ENCODE results near the gene FSTL5.

DNA sequence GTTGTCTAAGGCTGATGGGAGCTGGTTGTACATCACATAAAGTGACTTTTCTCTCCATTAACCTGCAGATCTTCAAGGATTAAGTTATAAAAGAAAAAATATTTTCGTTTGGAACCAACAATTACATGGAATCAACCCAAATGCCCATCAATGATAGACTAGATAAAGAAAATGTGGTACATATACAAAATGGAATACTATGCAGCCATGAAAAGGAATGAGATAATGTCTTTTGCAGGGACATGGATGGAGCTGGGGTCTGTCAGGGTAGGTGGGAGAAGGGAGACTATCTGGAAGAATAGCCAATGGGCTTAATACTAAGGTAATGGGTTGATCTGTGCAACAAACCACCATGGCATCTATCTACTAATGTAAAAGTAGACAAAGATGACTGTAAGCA is 313.2 kb downstream of the FSTL5 start:
- no peak for TF ChIP-seq YY1 (IDR thresholded peaks at IDR 0.05; ENCODE audit: low read depth, low read length)
- TF ChIP-seq ZNF274 (IDR thresholded peaks at IDR 0.05; ENCODE audit: borderline replicate concordance, extremely low read depth, low read length): no peak
- TF ChIP-seq, protein P1, sequence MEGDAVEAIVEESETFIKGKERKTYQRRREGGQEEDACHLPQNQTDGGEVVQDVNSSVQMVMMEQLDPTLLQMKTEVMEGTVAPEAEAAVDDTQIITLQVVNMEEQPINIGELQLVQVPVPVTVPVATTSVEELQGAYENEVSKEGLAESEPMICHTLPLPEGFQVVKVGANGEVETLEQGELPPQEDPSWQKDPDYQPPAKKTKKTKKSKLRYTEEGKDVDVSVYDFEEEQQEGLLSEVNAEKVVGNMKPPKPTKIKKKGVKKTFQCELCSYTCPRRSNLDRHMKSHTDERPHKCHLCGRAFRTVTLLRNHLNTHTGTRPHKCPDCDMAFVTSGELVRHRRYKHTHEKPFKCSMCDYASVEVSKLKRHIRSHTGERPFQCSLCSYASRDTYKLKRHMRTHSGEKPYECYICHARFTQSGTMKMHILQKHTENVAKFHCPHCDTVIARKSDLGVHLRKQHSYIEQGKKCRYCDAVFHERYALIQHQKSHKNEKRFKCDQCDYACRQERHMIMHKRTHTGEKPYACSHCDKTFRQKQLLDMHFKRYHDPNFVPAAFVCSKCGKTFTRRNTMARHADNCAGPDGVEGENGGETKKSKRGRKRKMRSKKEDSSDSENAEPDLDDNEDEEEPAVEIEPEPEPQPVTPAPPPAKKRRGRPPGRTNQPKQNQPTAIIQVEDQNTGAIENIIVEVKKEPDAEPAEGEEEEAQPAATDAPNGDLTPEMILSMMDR (IDR thresholded peaks at IDR 0.05; ENCODE audit: control extremely low read depth in 1 of 3, insufficient read depth in 1 of 3, low read depth in 1 of 3, low read length in 3 of 3): no peak
- no peak for TF ChIP-seq POLR2AphosphoS5 (IDR thresholded peaks at IDR 0.05; ENCODE audit: low read depth, low read length)
- TF ChIP-seq, protein P2, sequence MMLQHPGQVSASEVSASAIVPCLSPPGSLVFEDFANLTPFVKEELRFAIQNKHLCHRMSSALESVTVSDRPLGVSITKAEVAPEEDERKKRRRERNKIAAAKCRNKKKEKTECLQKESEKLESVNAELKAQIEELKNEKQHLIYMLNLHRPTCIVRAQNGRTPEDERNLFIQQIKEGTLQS (IDR thresholded peaks at IDR 0.05; ENCODE audit: insufficient read depth, low read depth, low read length): no peak
- TF ChIP-seq NRF1 (IDR thresholded peaks at IDR 0.05; ENCODE audit: low read depth, low read length): no peak

All from H1 (cell line).